Vein endothelial cell (primary cell): ENCODE measurements around the gene OR2L8. TPM values are rescaled to one million over a fixed set of nuclear protein-coding genes. Genes with fewer than 3 reads are reported as not detected.

ENCODE experiments used
- small RNA-seq: library from RNA; depleted of rRNA; stranded (forward); fragments of <200 nt; gene quantifications from one replicate; pipeline ENCODE3, GENCODE V24; 2012
- total RNA-seq: library from RNA; depleted of rRNA; stranded (reverse); fragments of >200 nt; gene quantifications from 2 replicates; pipeline ENCODE4 v1.2.3, GENCODE V29; 2012

Gene OR2L8, protein sequence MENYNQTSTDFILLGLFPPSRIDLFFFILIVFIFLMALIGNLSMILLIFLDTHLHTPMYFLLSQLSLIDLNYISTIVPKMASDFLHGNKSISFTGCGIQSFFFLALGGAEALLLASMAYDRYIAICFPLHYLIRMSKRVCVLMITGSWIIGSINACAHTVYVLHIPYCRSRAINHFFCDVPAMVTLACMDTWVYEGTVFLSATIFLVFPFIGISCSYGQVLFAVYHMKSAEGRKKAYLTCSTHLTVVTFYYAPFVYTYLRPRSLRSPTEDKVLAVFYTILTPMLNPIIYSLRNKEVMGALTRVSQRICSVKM
- not detected in 2 replicates for total RNA-seq

DNA sequence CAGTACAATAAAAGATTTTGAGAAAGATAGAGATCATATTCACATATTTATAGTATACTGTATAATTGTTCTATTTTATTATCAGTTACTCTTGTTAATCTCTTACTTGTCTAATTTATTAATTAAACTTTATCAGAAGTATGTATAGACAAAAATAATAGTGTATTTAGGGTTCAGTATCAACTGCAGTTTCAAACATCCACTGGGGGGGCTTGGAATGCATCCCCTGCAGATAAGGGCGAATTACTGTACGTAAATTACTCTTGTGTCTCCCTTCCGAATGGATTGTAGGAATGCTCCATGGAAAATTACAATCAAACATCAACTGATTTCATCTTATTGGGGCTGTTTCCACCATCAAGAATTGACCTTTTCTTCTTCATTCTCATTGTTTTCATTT is at the start of gene OR2L8:
OR2L8 (plus strand) TSS at position 301 of the 400 bp plus-strand sequence; CDS start at position 301, 0 bp downstream.

DNA sequence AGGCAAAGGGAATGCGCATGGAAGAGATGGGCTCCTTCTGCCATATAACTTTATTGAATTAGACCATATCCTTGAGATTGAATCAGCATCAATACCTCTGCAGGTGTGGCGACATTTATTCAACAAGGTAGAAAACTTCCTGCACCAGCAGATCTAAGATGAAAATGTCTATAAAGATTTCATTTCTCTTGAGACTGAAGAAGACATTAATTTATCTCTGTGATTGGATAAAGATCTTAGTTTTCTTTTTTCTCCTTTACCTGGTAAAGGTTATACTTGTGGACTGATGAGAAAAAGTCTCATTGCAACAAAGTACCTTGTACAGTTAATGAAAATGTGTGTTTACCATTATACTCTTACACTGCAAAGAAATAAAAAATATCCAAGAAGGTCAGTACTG is 28.7 kb upstream of the OR2L8 start, which contains the start of gene OR2T8:
OR2T8 (plus strand) TSS at position 301 of the 400 bp plus-strand sequence. CDS start 766 bp downstream, outside the sequence.

DNA sequence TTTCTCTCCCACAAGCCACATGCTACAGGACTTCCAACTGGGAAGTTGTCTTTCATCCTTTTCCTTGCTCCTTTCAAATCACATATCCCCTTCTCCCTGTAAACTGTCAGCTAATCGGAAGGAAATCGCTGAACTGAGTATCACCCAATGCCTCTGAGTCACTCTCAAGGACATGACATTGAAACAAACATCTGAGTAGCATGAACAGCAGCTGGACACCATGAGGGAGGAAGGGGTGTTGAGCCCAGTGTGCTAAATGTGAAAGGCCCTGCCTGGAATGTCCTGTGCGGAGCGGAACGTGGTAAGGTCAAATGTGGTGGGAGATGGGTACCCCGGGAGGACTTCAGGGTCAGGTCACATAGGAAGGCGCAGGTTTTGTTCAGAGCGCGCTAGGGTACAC is 23.8 kb upstream of the OR2L8 start, which contains the start of gene OR2AJ1:
OR2AJ1 (plus strand) TSS at position 22 of the 400 bp plus-strand sequence. CDS start 8,880 bp downstream, outside the sequence.

DNA sequence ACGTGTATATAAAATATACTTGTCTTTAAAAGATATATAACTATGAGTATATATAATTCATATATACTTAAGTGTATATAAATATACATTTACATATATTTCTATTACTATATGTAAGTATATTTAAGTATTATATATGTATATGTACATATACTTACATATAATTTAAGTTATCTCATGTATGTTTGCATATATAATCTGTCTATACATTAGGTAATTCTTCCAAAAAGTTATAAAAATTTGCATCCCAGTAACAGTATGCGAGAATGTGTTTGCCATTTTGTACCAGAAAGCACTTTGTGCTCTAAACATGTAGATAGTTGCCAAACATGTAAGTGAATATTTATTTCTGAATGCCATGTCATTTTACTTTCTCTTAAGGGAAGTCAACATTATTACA is 16.3 kb downstream of the OR2L8 start, which contains the start of gene OR2AK2:
OR2AK2 (plus strand) TSS at position 301 of the 400 bp plus-strand sequence. CDS start 144 bp downstream, outside the sequence.

Small RNA genes within 50 kb of the gene (small RNA-seq; reads per million reads assigned to genes)
- gene RF00019, result not detected

Other genes starting within 250 kb of the OR2L8 start
- not detected in 2 replicates for gene OR6F1, start 232.2 kb upstream of the OR2L8 start, total RNA-seq
- not detected in 2 replicates for gene OR14K1, start 210.2 kb upstream of the OR2L8 start, total RNA-seq
- gene OR14A2, start 200.7 kb upstream of the OR2L8 start, total RNA-seq, result not detected in 2 replicates
- not detected in 2 replicates for gene OR1C1, start 188.3 kb upstream of the OR2L8 start, total RNA-seq
- not detected in 2 replicates for gene OR14A16, start 124.7 kb upstream of the OR2L8 start, total RNA-seq
- gene OR11L1, start 107.0 kb upstream of the OR2L8 start, total RNA-seq, result not detected in 2 replicates
- gene TRIM58, start 91.7 kb upstream of the OR2L8 start, total RNA-seq, result 0.19 and 0.33 TPM in 2 replicates
- gene OR2W3, start 53.3 kb upstream of the OR2L8 start, total RNA-seq, result 0.33 TPM in 1 of 2 replicates, not detected in the other
- not detected in 2 replicates for gene OR2T8, start 28.6 kb upstream of the OR2L8 start, total RNA-seq
- not detected in 2 replicates for gene OR2AJ1, start 24.0 kb upstream of the OR2L8 start, total RNA-seq
- 0.19 TPM in 1 of 2 replicates, not detected in the other for gene OR2AK2, start 16.4 kb downstream of the OR2L8 start, total RNA-seq
- gene OR2L5, start 64.8 kb downstream of the OR2L8 start, total RNA-seq, result not detected in 2 replicates
- gene OR2L2, start 81.2 kb downstream of the OR2L8 start, total RNA-seq, result under 0.01 TPM in 1 of 2 replicates, not detected in the other
- not detected in 2 replicates for gene OR2L3, start 98.0 kb downstream of the OR2L8 start, total RNA-seq
- not detected in 2 replicates for gene OR2L13, start 146.3 kb downstream of the OR2L8 start, total RNA-seq
- not detected in 2 replicates for gene OR2M5, start 196.3 kb downstream of the OR2L8 start, total RNA-seq
- gene OR2M2, start 226.0 kb downstream of the OR2L8 start, total RNA-seq, result not detected in 2 replicates
- gene OR2M3, start 248.4 kb downstream of the OR2L8 start, total RNA-seq, result not detected in 2 replicates